ENCODE measurements around the gene CEMIP. TPM values are rescaled to one million over a fixed set of nuclear protein-coding genes. Genes with fewer than 3 reads are reported as not detected.

Gene CEMIP
- total and polyA plus RNA-seq, 10 of the 15 experiments (the other 5 are each of a cell fraction or from before 2014, with no cell fraction given), result 0.01 to 0.44 (median 0.16) TPM; not detected in 6

DNA sequence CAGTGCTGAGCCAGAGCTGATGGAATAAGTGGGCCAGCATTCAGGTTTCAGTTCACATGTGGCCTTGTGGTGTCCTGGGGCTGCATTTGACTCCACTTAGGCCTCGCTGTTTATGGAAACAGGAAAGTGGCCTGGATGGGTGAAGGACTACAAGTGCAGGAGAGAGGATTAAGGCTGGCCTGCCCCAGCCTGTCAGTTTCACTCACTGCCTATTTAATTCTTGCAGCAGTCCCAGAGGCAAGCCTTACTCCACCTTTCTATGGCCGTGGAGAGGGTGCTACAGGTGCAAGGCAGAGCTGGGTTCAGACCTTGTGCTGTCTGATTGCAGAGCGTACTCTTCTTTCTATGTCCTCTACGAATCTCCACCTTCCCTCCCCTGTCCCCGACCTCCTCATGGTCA is 46.4 kb upstream of the CEMIP start:
- no TSS peak for BruUV-seq (replicated peaks)
- no peaks in the 10 kb centered on the region; a peak in 1 of 4 replicates for H3K36me3 ChIP-seq (ENCODE audit: control insufficient read depth in 2 of 2, insufficient read depth in 2 of 2, low read length in 1 of 2)
- no peak for FAIRE-seq
- no peak overlapping the region for H3K9ac ChIP-seq (ENCODE audit: control insufficient read depth, insufficient read depth, low read length)
- ATAC-seq, result no peak
- in situ Hi-C loops (cut with MboI) (no loop called here), intact Hi-C loops (cut with micrococcal nuclease; ENCODE audit: unreplicated experiment) (no loop called here)
- ChIA-PET CTCF (interaction anchor here (0.8 to 1.4 kb wide), 4 partner anchors 17 to 533 kb away, joined by 3 to 4 read pairs (median 3); no protein-coding TSS in a partner anchor), POLR2A (interaction anchor here (0.6 kb wide), 1 partner anchor 54 kb away, joined by 3 read pairs; no protein-coding TSS in a partner anchor), RAD21 (ENCODE audit: unreplicated experiment) (no interaction called here), SMC1A (ENCODE audit: uncharacterized antibody, unreplicated experiment) (no interaction called here)
- H4K20me1 ChIP-seq (ENCODE audit: control insufficient read depth, insufficient read depth), result no peaks in the 10 kb centered on the region; the same call in 1 of the 2 replicates
- no peak overlapping the region for H3K27ac ChIP-seq (ENCODE audit: control insufficient read depth, insufficient read depth)
- no peak for DNase-seq (ENCODE audit: low read depth, low spot score)
- H3K27me3 ChIP-seq (replicated peaks in 1 of 2; ENCODE audit: control insufficient read depth in 2 of 2, insufficient read depth in 2 of 2, low read length in 1 of 2), result no peaks in the 10 kb centered on the region
- H3K9me3 ChIP-seq (replicated peaks; ENCODE audit: control insufficient read depth, insufficient read depth, low read length), result no peaks in the 10 kb centered on the region
- no peaks in the 10 kb centered on the region for H3K79me2 ChIP-seq (ENCODE audit: control insufficient read depth, insufficient read depth, low read length)
- H3K4me1 ChIP-seq (ENCODE audit: control insufficient read depth, insufficient read depth, low read length), result no peaks in the 10 kb centered on the region
- no peak overlapping the region for H2AFZ ChIP-seq (ENCODE audit: control insufficient read depth, low read depth, low read length)
- WGBS (ENCODE audit: insufficient coverage, insufficient replicate concordance, low lambda C conversion rate, missing lambda C conversion rate), result 52% methylated on average over 5 of the region's 5 CpGs
- H3K4me3 ChIP-seq, result no peak overlapping the region
- no peak overlapping the region for H3K4me2 ChIP-seq (ENCODE audit: control insufficient read depth, insufficient read depth)
- TF ChIP-seq SIN3A (IDR thresholded peaks at IDR 0.05; ENCODE audit: low read depth, low read length) (no peak), ZNF207 (IDR thresholded peaks at IDR 0.05; ENCODE audit: borderline replicate concordance) (no peak), MYB (IDR thresholded peaks at IDR 0.05; ENCODE audit: borderline replicate concordance, low read depth, low read length) (no peak), TCF7 (IDR thresholded peaks at IDR 0.05; ENCODE audit: borderline replicate concordance) (no peak), SMAD5 (IDR thresholded peaks at IDR 0.05; ENCODE audit: low read depth) (no peak), ZNF217 (IDR thresholded peaks at IDR 0.05) (no peak), SUZ12 (IDR thresholded peaks at IDR 0.05; ENCODE audit: unreplicated experiment) (no peak), MTA2 (IDR thresholded peaks at IDR 0.05; ENCODE audit: low read depth) (no peak), BACH1 (IDR thresholded peaks at IDR 0.05; ENCODE audit: borderline replicate concordance) (no peak), RUNX3 (IDR thresholded peaks at IDR 0.05; ENCODE audit: low read length) (no peak), SMC3 (IDR thresholded peaks at IDR 0.05; ENCODE audit: borderline replicate concordance, low read length) (no peak), JUND (IDR thresholded peaks at IDR 0.05; ENCODE audit: low read depth, low read length) (no peak), NR2F1 (conservative IDR thresholded peaks at IDR 0.05) (no peak)
- TF ChIP-seq, protein P1, sequence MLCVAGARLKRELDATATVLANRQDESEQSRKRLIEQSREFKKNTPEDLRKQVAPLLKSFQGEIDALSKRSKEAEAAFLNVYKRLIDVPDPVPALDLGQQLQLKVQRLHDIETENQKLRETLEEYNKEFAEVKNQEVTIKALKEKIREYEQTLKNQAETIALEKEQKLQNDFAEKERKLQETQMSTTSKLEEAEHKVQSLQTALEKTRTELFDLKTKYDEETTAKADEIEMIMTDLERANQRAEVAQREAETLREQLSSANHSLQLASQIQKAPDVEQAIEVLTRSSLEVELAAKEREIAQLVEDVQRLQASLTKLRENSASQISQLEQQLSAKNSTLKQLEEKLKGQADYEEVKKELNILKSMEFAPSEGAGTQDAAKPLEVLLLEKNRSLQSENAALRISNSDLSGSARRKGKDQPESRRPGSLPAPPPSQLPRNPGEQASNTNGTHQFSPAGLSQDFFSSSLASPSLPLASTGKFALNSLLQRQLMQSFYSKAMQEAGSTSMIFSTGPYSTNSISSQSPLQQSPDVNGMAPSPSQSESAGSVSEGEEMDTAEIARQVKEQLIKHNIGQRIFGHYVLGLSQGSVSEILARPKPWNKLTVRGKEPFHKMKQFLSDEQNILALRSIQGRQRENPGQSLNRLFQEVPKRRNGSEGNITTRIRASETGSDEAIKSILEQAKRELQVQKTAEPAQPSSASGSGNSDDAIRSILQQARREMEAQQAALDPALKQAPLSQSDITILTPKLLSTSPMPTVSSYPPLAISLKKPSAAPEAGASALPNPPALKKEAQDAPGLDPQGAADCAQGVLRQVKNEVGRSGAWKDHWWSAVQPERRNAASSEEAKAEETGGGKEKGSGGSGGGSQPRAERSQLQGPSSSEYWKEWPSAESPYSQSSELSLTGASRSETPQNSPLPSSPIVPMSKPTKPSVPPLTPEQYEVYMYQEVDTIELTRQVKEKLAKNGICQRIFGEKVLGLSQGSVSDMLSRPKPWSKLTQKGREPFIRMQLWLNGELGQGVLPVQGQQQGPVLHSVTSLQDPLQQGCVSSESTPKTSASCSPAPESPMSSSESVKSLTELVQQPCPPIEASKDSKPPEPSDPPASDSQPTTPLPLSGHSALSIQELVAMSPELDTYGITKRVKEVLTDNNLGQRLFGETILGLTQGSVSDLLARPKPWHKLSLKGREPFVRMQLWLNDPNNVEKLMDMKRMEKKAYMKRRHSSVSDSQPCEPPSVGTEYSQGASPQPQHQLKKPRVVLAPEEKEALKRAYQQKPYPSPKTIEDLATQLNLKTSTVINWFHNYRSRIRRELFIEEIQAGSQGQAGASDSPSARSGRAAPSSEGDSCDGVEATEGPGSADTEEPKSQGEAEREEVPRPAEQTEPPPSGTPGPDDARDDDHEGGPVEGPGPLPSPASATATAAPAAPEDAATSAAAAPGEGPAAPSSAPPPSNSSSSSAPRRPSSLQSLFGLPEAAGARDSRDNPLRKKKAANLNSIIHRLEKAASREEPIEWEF (IDR thresholded peaks at IDR 0.05; ENCODE audit: insufficient replicate concordance, low read depth, low read length), result no peak
- TF ChIP-seq, protein P2, sequence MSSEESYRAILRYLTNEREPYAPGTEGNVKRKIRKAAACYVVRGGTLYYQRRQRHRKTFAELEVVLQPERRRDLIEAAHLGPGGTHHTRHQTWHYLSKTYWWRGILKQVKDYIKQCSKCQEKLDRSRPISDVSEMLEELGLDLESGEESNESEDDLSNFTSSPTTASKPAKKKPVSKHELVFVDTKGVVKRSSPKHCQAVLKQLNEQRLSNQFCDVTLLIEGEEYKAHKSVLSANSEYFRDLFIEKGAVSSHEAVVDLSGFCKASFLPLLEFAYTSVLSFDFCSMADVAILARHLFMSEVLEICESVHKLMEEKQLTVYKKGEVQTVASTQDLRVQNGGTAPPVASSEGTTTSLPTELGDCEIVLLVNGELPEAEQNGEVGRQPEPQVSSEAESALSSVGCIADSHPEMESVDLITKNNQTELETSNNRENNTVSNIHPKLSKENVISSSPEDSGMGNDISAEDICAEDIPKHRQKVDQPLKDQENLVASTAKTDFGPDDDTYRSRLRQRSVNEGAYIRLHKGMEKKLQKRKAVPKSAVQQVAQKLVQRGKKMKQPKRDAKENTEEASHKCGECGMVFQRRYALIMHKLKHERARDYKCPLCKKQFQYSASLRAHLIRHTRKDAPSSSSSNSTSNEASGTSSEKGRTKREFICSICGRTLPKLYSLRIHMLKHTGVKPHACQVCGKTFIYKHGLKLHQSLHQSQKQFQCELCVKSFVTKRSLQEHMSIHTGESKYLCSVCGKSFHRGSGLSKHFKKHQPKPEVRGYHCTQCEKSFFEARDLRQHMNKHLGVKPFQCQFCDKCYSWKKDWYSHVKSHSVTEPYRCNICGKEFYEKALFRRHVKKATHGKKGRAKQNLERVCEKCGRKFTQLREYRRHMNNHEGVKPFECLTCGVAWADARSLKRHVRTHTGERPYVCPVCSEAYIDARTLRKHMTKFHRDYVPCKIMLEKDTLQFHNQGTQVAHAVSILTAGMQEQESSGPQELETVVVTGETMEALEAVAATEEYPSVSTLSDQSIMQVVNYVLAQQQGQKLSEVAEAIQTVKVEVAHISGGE (CRISPR knock-in tag; IDR thresholded peaks at IDR 0.05), result no peak
- TF ChIP-seq, protein P3, sequence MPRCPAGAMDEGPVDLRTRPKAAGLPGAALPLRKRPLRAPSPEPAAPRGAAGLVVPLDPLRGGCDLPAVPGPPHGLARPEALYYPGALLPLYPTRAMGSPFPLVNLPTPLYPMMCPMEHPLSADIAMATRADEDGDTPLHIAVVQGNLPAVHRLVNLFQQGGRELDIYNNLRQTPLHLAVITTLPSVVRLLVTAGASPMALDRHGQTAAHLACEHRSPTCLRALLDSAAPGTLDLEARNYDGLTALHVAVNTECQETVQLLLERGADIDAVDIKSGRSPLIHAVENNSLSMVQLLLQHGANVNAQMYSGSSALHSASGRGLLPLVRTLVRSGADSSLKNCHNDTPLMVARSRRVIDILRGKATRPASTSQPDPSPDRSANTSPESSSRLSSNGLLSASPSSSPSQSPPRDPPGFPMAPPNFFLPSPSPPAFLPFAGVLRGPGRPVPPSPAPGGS (IDR thresholded peaks at IDR 0.05; ENCODE audit: borderline replicate concordance, insufficient read depth, low read depth, low read length, poor library complexity, severe bottlenecking), result no peak

Data from GM12878 (cell line).